ENCODE results near the gene CPSF4L.

CPSF4L gene

GRCh38 chr17:73289549-73290254 lies 28.0 kb upstream of the CPSF4L start:
- DNase-seq, result no peak

- no peak for DNase-seq
These were observed 27.0 kb upstream of the CPSF4L start for GRCh38 chr17:73288534-73289302.

- DNase-seq, result no peak
These were observed 25.2 kb upstream of the CPSF4L start for GRCh38 chr17:73286863-73287296.

- no peak for DNase-seq
These were observed 24.5 kb upstream of the CPSF4L start for GRCh38 chr17:73285916-73286862.

- no peak for DNase-seq
These were observed 23.9 kb upstream of the CPSF4L start for GRCh38 chr17:73285603-73285908.

GRCh38 chr17:73284906-73285602 lies 23.4 kb upstream of the CPSF4L start:
- DNase-seq, result no peak

- DNase-seq, result no peak
These were observed 22.7 kb upstream of the CPSF4L start for GRCh38 chr17:73284354-73284753.

GRCh38 chr17:73283841-73284282 lies 22.2 kb upstream of the CPSF4L start:
- no peak for DNase-seq

GRCh38 chr17:73283250-73283649 lies 21.6 kb upstream of the CPSF4L start:
- DNase-seq, result no peak

GRCh38 chr17:73282629-73283028 lies 20.9 kb upstream of the CPSF4L start:
- DNase-seq, result no peak

- no peak for DNase-seq
These were observed 20.2 kb upstream of the CPSF4L start for GRCh38 chr17:73281928-73282327.

GRCh38 chr17:73280191-73280590 lies 18.5 kb upstream of the CPSF4L start:
- DNase-seq, result no peak

- DNase-seq, result no peak
These were observed 18.0 kb upstream of the CPSF4L start for GRCh38 chr17:73279704-73280103.

- DNase-seq, result peak in 1 of 2 experiments; percentile 13
These were observed 17.1 kb upstream of the CPSF4L start for GRCh38 chr17:73278465-73279453.

- no peak for DNase-seq
These were observed 16.4 kb upstream of the CPSF4L start for GRCh38 chr17:73278049-73278464.

- DNase-seq, result no peak
These were observed 12.8 kb upstream of the CPSF4L start for GRCh38 chr17:73274490-73274889.

- no peak for DNase-seq
These were observed 11.2 kb upstream of the CPSF4L start for GRCh38 chr17:73272906-73273218.

GRCh38 chr17:73271072-73271471 lies 9.4 kb upstream of the CPSF4L start:
- no peak for DNase-seq

GRCh38 chr17:73269791-73270190 lies 8.1 kb upstream of the CPSF4L start:
- DNase-seq, result no peak

GRCh38 chr17:73269329-73269615 lies 7.6 kb upstream of the CPSF4L start:
- DNase-seq, result no peak

GRCh38 chr17:73268582-73269328 lies 7.1 kb upstream of the CPSF4L start:
- peak in 1 of 2 experiments; percentile 12 for DNase-seq

Measured in SHP77 (cell line).